WERI-Rb-1 (cell line): ENCODE data around the gene IFT22.

ENCODE experiments used
- DNase-seq: peaks from one replicate; pipeline ENCODE4 v3.0.0-alpha.2; 2020
- H3K27ac ChIP-seq: fragments of 250-450 bp; sonication (Bioruptor Pico); 2 replicates; pipeline ENCODE4 v1.5.1; 2020; ENCODE audit warnings: mild to moderate bottlenecking, moderate library complexity
- H3K27me3 ChIP-seq: fragments of 250-450 bp; sonication (Bioruptor Pico); 2 replicates; pipeline ENCODE4 v1.5.1; 2021; ENCODE audit warnings: mild to moderate bottlenecking, low read depth, moderate library complexity; ENCODE audit not compliant: insufficient read depth, severe bottlenecking
- H3K36me3 ChIP-seq: fragments of 250-450 bp; sonication (Bioruptor Pico); 2 replicates; pipeline ENCODE4 v1.5.1; 2020; ENCODE audit warnings: mild to moderate bottlenecking, moderate library complexity
- H3K4me3 ChIP-seq: 2 replicates; pipeline ENCODE4 v1.5.1; 2011; ENCODE audit warnings: low read depth, mild to moderate bottlenecking, control low read depth, low read length
- H3K9me3 ChIP-seq: fragments of 250-450 bp; sonication (Bioruptor Pico); 2 replicates; pipeline ENCODE4 v1.5.1; 2021; ENCODE audit warnings: mild to moderate bottlenecking, moderate library complexity; ENCODE audit not compliant: severe bottlenecking
- TF ChIP-seq, protein P1 (sequence below): IDR thresholded peaks from 2 replicates; pipeline ENCODE4 v1.5.1; 2011; ENCODE audit warnings: low read depth, mild to moderate bottlenecking, control low read depth, inconsistent platforms, low read length

Gene IFT22

DNA sequence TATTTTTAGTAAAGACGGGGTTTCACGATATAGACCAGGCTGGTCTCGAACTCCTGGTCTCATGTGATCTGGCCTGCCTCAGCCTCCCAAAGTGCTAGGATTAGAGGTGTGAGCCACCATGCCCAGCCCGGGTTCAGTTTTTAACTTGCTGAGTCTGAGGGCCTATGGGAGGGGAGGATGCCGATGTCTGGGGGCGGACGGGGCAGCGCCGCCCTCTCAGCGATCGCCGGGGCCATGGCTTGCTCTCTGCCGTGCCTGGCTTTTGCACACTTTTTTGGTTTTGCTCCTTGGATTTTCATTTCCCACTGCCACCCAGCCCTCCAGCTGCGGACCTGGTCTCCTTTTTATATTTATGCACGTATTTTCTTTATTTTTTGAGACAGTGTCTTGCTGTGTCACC lies 25.9 kb upstream of the IFT22 start:
- DNase-seq: no peak
- TF ChIP-seq, protein P1, sequence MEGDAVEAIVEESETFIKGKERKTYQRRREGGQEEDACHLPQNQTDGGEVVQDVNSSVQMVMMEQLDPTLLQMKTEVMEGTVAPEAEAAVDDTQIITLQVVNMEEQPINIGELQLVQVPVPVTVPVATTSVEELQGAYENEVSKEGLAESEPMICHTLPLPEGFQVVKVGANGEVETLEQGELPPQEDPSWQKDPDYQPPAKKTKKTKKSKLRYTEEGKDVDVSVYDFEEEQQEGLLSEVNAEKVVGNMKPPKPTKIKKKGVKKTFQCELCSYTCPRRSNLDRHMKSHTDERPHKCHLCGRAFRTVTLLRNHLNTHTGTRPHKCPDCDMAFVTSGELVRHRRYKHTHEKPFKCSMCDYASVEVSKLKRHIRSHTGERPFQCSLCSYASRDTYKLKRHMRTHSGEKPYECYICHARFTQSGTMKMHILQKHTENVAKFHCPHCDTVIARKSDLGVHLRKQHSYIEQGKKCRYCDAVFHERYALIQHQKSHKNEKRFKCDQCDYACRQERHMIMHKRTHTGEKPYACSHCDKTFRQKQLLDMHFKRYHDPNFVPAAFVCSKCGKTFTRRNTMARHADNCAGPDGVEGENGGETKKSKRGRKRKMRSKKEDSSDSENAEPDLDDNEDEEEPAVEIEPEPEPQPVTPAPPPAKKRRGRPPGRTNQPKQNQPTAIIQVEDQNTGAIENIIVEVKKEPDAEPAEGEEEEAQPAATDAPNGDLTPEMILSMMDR: no peak
- no peaks in the 10 kb centered on the region for H3K36me3 ChIP-seq
- no peak overlapping the region for H3K4me3 ChIP-seq
- H3K27ac ChIP-seq: no peak overlapping the region
- no peaks in the 10 kb centered on the region for H3K9me3 ChIP-seq
- no peaks in the 10 kb centered on the region for H3K27me3 ChIP-seq

- DNase-seq: no peak
- H3K4me3 ChIP-seq: no peak overlapping the region
- no peaks in the 10 kb centered on the region for H3K9me3 ChIP-seq
- no peak overlapping the region for H3K27ac ChIP-seq
- no peaks in the 10 kb centered on the region for H3K27me3 ChIP-seq
- TF ChIP-seq, protein P1: no peak
- H3K36me3 ChIP-seq: no peaks in the 10 kb centered on the region
Measured at GRCh38 chr7:101342892-101343291, 21.3 kb upstream of the IFT22 start.

- H3K36me3 ChIP-seq: no peaks in the 10 kb centered on the region
- no peaks in the 10 kb centered on the region for H3K27me3 ChIP-seq
- H3K27ac ChIP-seq: no peak overlapping the region
- TF ChIP-seq, protein P1: no peak
- no peak for DNase-seq
- no peaks in the 10 kb centered on the region for H3K9me3 ChIP-seq
- no peak overlapping the region for H3K4me3 ChIP-seq
Measured at GRCh38 chr7:101340379-101340778, 18.8 kb upstream of the IFT22 start.

GRCh38 chr7:101333912-101334311 lies 12.3 kb upstream of the IFT22 start:
- Histone ChIP-seq H3K4me3 (no peak overlapping the region), H3K27me3 (no peaks in the 10 kb centered on the region), H3K27ac (peak overlapping the region; percentile 20; the same call in 1 of the 2 replicates), H3K9me3 (no peaks in the 10 kb centered on the region), H3K36me3 (no peaks in the 10 kb centered on the region)
- TF ChIP-seq, protein P1: no peak
- peak; percentile 56 for DNase-seq

- no peak for DNase-seq
- Histone ChIP-seq H3K9me3 (no peaks in the 10 kb centered on the region), H3K36me3 (no peaks in the 10 kb centered on the region), H3K27ac (no peak overlapping the region), H3K27me3 (no peaks in the 10 kb centered on the region), H3K4me3 (no peak overlapping the region)
- TF ChIP-seq, protein P1: no peak
Measured at GRCh38 chr7:101332026-101332425, 10.4 kb upstream of the IFT22 start.

GRCh38 chr7:101330011-101330484 lies 8.4 kb upstream of the IFT22 start:
- Histone ChIP-seq H3K27me3 (no peaks in the 10 kb centered on the region), H3K27ac (no peak overlapping the region), H3K9me3 (no peaks in the 10 kb centered on the region), H3K4me3 (no peak overlapping the region), H3K36me3 (no peaks in the 10 kb centered on the region)
- TF ChIP-seq, protein P1: no peak
- DNase-seq: no peak
